HepG2 (cell line): Measurements from ENCODE around the gene KLF11. TPM values are rescaled to one million over a fixed set of nuclear protein-coding genes. Genes with fewer than 3 reads are reported as not detected.
A peak's percentile ranks its signal among the peaks of the same experiment; 100 is the strongest.

Experiments used
- CCDC6 ChIP-seq: sonication (generic); formaldehyde crosslinking; IDR thresholded peaks from 2 replicates; pipeline ENCODE4 v1.8.1; 2022; ENCODE audit warnings: mild to moderate bottlenecking, missing genetic modification reagents, moderate library complexity
- EHMT2 ChIP-seq: fragments of 200-600 bp; sonication (generic); IDR thresholded peaks from 2 replicates; pipeline ENCODE4 v1.7.0; 2017; ENCODE audit warnings: antibody characterized with exemption, low read depth, low read length, borderline replicate concordance
- FOXA3 ChIP-seq: IDR thresholded peaks from 2 replicates; pipeline ENCODE4 v1.6.1; 2016; ENCODE audit warnings: missing genetic modification reagents, missing compliant biosample characterization
- IKZF1 ChIP-seq: fragments of 450-650 bp; IDR thresholded peaks from 2 replicates; pipeline ENCODE4 v1.7.1; 2016
- PHF20 ChIP-seq: sonication (generic); formaldehyde crosslinking; IDR thresholded peaks from 2 replicates; pipeline ENCODE4 v1.5.0; 2020; ENCODE audit warnings: mild to moderate bottlenecking, missing genetic modification reagents
- RFXAP ChIP-seq: sonication (generic); formaldehyde crosslinking; IDR thresholded peaks from 2 replicates; pipeline ENCODE4 v1.4.0; 2020; ENCODE audit warnings: missing genetic modification reagents, borderline replicate concordance
- SYNCRIP ChIP-seq: fragments of 200-400 bp; formaldehyde crosslinking; IDR thresholded peaks from 2 replicates; pipeline ENCODE4 v1.6.1; 2018; ENCODE audit warnings: mild to moderate bottlenecking, low read depth, low read length; ENCODE audit not compliant: insufficient read depth
- TARDBP ChIP-seq: sonication (generic); formaldehyde crosslinking; IDR thresholded peaks from 2 replicates; pipeline ENCODE4 v1.8.0; 2022; ENCODE audit warnings: mild to moderate bottlenecking, missing genetic modification reagents
- TCF12 ChIP-seq, 2 experiments: fragments of 450-650 bp in 1 of 2; sonication (generic) in 1 of 2; formaldehyde crosslinking in 1 of 2; IDR thresholded peaks; 2 replicates each; pipeline versions ENCODE4 v1.6.1 to v1.8.0; 2017 to 2022; ENCODE audit warnings: antibody characterized with exemption in 1 of 2, mild to moderate bottlenecking in 1 of 2, missing genetic modification reagents in 1 of 2, moderate library complexity in 1 of 2
- ZFP36 ChIP-seq: fragments of 150-350 bp; IDR thresholded peaks from 2 replicates; pipeline ENCODE4 v1.6.1; 2018; ENCODE audit warnings: borderline replicate concordance, low read length, low read depth; ENCODE audit not compliant: partially characterized antibody
- ZNF136 ChIP-seq: sonication (generic); formaldehyde crosslinking; IDR thresholded peaks from 2 replicates; pipeline ENCODE4 v1.8.1; 2022; ENCODE audit warnings: low read depth, mild to moderate bottlenecking, moderate library complexity, missing genetic modification reagents
- ZNF556 ChIP-seq: sonication (generic); formaldehyde crosslinking; IDR thresholded peaks from 2 replicates; pipeline ENCODE4 v1.4.0; 2020; ENCODE audit warnings: mild to moderate bottlenecking, missing genetic modification reagents, borderline replicate concordance
- ZSCAN20 ChIP-seq: sonication (generic); formaldehyde crosslinking; IDR thresholded peaks from 2 replicates; pipeline ENCODE4 v1.4.0; 2020; ENCODE audit warnings: missing genetic modification reagents, mild to moderate bottlenecking, borderline replicate concordance
- polyA plus RNA-seq, 8 experiments: library from polyadenylated mRNA; depleted of rRNA in 3 of 8; stranded (reverse) in 7 of 8; unstranded in 1 of 8; fragments of >200 nt; fragmentation: Illumina TruSeq in 4 of 8; extraction: Trizol in 4 of 8; gene quantifications; 2 replicates each; pipeline versions ENCODE4 v1.2.1 to v1.2.3, GENCODE V29; 2011 to 2016; ENCODE audit warnings: low read depth in 4 of 8, missing spikeins in 1 of 8, mixed read lengths in 1 of 8; ENCODE audit not compliant: insufficient read depth in 1 of 8
- total RNA-seq, 5 experiments: library from RNA; depleted of rRNA; stranded (reverse); fragments of >200 nt; fragmentation: Illumina TruSeq; extraction: Trizol; gene quantifications; 2 replicates each; pipeline ENCODE4 v1.2.3, GENCODE V29; 2016; ENCODE audit warnings: low read depth in 1 of 5
- TF ChIP-seq, protein P1 (sequence below): IDR thresholded peaks from 2 replicates; pipeline ENCODE4 v1.6.1; 2016; ENCODE audit warnings: missing genetic modification reagents, missing compliant biosample characterization
- TF ChIP-seq, protein P2 (sequence below): sonication (generic); formaldehyde crosslinking; IDR thresholded peaks from 2 replicates; pipeline ENCODE4 v1.5.0; 2020; ENCODE audit warnings: mild to moderate bottlenecking, missing genetic modification reagents
- TF ChIP-seq, protein P3 (sequence below): sonication (generic); formaldehyde crosslinking; IDR thresholded peaks from 2 replicates; pipeline ENCODE4 v1.4.0; 2020; ENCODE audit warnings: mild to moderate bottlenecking, missing genetic modification reagents, borderline replicate concordance
- TF ChIP-seq, protein P4 (sequence below): sonication (generic); formaldehyde crosslinking; IDR thresholded peaks from 2 replicates; pipeline ENCODE4 v1.4.0; 2020; ENCODE audit warnings: mild to moderate bottlenecking, missing genetic modification reagents
- TF ChIP-seq, protein P5 (sequence below): sonication (generic); formaldehyde crosslinking; IDR thresholded peaks from 2 replicates; pipeline ENCODE4 v1.9.0; 2021; ENCODE audit warnings: missing genetic modification reagents, borderline replicate concordance

The KLF11 gene
- total and polyA plus RNA-seq, 2 of the 13 experiments (the other 11 are each of a cell fraction or from before 2014, with no cell fraction given): 2.5 to 11.8 TPM

DNA sequence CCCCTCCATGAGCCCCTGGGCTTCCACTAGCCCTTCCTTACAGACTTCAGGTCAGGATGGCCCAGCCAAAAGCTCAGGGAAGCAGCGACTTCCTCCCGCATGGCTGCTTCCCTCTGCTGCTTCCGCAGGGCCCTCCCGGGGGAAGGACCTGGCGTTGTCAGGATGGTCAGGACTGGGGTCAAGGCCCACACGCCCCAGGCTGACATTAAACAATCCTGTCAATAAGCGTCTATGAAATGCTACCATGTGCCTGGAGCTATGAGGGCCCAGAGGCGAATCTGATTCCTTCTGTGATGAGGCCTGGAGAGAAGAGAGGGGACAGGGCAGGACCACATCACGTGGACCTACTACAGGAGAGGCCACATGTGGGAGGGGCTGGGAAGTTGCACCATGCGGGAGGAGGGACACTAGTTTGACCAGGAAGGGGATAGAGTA is 19.6 kb downstream of the KLF11 start (continued):
- TF ChIP-seq, protein P1, sequence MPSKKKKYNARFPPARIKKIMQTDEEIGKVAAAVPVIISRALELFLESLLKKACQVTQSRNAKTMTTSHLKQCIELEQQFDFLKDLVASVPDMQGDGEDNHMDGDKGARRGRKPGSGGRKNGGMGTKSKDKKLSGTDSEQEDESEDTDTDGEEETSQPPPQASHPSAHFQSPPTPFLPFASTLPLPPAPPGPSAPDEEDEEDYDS (CRISPR knock-in tag): 0 out of 2 replicates have a peak, but pooled peaks have one; percentile 7
- TF ChIP-seq, protein P2, sequence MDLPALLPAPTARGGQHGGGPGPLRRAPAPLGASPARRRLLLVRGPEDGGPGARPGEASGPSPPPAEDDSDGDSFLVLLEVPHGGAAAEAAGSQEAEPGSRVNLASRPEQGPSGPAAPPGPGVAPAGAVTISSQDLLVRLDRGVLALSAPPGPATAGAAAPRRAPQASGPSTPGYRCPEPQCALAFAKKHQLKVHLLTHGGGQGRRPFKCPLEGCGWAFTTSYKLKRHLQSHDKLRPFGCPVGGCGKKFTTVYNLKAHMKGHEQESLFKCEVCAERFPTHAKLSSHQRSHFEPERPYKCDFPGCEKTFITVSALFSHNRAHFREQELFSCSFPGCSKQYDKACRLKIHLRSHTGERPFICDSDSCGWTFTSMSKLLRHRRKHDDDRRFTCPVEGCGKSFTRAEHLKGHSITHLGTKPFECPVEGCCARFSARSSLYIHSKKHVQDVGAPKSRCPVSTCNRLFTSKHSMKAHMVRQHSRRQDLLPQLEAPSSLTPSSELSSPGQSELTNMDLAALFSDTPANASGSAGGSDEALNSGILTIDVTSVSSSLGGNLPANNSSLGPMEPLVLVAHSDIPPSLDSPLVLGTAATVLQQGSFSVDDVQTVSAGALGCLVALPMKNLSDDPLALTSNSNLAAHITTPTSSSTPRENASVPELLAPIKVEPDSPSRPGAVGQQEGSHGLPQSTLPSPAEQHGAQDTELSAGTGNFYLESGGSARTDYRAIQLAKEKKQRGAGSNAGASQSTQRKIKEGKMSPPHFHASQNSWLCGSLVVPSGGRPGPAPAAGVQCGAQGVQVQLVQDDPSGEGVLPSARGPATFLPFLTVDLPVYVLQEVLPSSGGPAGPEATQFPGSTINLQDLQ (CRISPR knock-in tag): no peak
- TF ChIP-seq TARDBP (CRISPR knock-in tag): no peak
- no peak for TF ChIP-seq ZNF136 (CRISPR knock-in tag)
- no peak for TF ChIP-seq ZFP36
- 0 out of 2 replicates have a peak, but pooled peaks have one; percentile 9 for TF ChIP-seq FOXA3
- TF ChIP-seq EHMT2: no peak
- TF ChIP-seq, protein P3, sequence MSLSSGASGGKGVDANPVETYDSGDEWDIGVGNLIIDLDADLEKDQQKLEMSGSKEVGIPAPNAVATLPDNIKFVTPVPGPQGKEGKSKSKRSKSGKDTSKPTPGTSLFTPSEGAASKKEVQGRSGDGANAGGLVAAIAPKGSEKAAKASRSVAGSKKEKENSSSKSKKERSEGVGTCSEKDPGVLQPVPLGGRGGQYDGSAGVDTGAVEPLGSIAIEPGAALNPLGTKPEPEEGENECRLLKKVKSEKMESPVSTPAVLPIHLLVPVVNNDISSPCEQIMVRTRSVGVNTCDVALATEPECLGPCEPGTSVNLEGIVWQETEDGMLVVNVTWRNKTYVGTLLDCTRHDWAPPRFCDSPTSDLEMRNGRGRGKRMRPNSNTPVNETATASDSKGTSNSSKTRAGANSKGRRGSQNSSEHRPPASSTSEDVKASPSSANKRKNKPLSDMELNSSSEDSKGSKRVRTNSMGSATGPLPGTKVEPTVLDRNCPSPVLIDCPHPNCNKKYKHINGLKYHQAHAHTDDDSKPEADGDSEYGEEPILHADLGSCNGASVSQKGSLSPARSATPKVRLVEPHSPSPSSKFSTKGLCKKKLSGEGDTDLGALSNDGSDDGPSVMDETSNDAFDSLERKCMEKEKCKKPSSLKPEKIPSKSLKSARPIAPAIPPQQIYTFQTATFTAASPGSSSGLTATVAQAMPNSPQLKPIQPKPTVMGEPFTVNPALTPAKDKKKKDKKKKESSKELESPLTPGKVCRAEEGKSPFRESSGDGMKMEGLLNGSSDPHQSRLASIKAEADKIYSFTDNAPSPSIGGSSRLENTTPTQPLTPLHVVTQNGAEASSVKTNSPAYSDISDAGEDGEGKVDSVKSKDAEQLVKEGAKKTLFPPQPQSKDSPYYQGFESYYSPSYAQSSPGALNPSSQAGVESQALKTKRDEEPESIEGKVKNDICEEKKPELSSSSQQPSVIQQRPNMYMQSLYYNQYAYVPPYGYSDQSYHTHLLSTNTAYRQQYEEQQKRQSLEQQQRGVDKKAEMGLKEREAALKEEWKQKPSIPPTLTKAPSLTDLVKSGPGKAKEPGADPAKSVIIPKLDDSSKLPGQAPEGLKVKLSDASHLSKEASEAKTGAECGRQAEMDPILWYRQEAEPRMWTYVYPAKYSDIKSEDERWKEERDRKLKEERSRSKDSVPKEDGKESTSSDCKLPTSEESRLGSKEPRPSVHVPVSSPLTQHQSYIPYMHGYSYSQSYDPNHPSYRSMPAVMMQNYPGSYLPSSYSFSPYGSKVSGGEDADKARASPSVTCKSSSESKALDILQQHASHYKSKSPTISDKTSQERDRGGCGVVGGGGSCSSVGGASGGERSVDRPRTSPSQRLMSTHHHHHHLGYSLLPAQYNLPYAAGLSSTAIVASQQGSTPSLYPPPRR (CRISPR knock-in tag): 0 out of 2 replicates have a peak, but pooled peaks have one; percentile 19
- no peak for TF ChIP-seq ZSCAN20 (CRISPR knock-in tag)
- TF ChIP-seq, protein P4, sequence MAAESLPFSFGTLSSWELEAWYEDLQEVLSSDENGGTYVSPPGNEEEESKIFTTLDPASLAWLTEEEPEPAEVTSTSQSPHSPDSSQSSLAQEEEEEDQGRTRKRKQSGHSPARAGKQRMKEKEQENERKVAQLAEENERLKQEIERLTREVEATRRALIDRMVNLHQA: no peak
- no peak for TF ChIP-seq CCDC6
- no peak for TF ChIP-seq TCF12 (IDR thresholded peaks at IDR 0.05)
- no peak for TF ChIP-seq TCF12 (CRISPR knock-in tag; IDR thresholded peaks at IDR 0.05)
- TF ChIP-seq SYNCRIP: no peak
- TF ChIP-seq, protein P5, sequence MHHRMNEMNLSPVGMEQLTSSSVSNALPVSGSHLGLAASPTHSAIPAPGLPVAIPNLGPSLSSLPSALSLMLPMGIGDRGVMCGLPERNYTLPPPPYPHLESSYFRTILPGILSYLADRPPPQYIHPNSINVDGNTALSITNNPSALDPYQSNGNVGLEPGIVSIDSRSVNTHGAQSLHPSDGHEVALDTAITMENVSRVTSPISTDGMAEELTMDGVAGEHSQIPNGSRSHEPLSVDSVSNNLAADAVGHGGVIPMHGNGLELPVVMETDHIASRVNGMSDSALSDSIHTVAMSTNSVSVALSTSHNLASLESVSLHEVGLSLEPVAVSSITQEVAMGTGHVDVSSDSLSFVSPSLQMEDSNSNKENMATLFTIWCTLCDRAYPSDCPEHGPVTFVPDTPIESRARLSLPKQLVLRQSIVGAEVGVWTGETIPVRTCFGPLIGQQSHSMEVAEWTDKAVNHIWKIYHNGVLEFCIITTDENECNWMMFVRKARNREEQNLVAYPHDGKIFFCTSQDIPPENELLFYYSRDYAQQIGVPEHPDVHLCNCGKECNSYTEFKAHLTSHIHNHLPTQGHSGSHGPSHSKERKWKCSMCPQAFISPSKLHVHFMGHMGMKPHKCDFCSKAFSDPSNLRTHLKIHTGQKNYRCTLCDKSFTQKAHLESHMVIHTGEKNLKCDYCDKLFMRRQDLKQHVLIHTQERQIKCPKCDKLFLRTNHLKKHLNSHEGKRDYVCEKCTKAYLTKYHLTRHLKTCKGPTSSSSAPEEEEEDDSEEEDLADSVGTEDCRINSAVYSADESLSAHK (CRISPR knock-in tag): no peak
- TF ChIP-seq RFXAP (CRISPR knock-in tag): no peak
- no peak for TF ChIP-seq ZNF556 (CRISPR knock-in tag)
- no peak for TF ChIP-seq IKZF1
- TF ChIP-seq PHF20 (CRISPR knock-in tag): no peak
